PC-3 (cell line): ENCODE measurements around the gene NTNG1. TPM values are rescaled to one million over a fixed set of nuclear protein-coding genes. Genes with fewer than 3 reads are reported as not detected.

Experiments used
- ATAC-seq: fragments of 200-7000 bp; cut with Tn5 transposase; 2 replicates; pipeline ENCODE4 v1.9.1; 2020; ENCODE audit warnings: mild to moderate bottlenecking, moderate library complexity
- BruUV-seq: library from RNA; stranded (reverse); fragments of 400-500 nt; replicated peaks from 2 replicates; lab custom pipeline; 2021; lab: Mats Ljungman, UMichigan
- CTCF ChIA-PET: fragments of 300-600 bp; sonication (Branson Sonifier 250); formaldehyde crosslinking; loops from one replicate; lab custom pipeline; 2022; ENCODE audit warnings: antibody characterized with exemption; lab: Charles Lee
- POLR2A ChIA-PET: fragments of 300-600 bp; sonication (Branson Sonifier 250); formaldehyde crosslinking; loops from one replicate; lab custom pipeline; 2022; ENCODE audit warnings: antibody characterized with exemption; ENCODE audit not compliant: unreplicated experiment; lab: Charles Lee
- DNase-seq: peaks from one replicate; pipeline ENCODE4 v3.0.0-alpha.2; 2015
- H2AFZ ChIP-seq: fragments of 300-600 bp; sonication (generic); 2 replicates; pipeline ENCODE4 v1.6.0; 2016; ENCODE audit warnings: antibody characterized with exemption, low read length
- H3F3A ChIP-seq: fragments of 300-600 bp; sonication (generic); one replicate; pipeline ENCODE4 v1.6.0; 2017; ENCODE audit warnings: antibody characterized with exemption, low read length, control low read depth, mild to moderate bottlenecking; ENCODE audit not compliant: unreplicated experiment
- H3K27ac ChIP-seq: fragments of 300-600 bp; sonication (generic); 2 replicates; pipeline ENCODE4 v1.5.1; 2016; ENCODE audit warnings: mild to moderate bottlenecking, low read length
- H3K27me3 ChIP-seq: fragments of 300-600 bp; sonication (generic); 2 replicates; pipeline ENCODE4 v1.6.1; 2016; ENCODE audit warnings: low read length, mixed read lengths
- H3K36me3 ChIP-seq: fragments of 300-600 bp; sonication (generic); 2 replicates; pipeline ENCODE4 v1.6.1; 2016; ENCODE audit warnings: low read depth, mixed run types, low read length, mixed read lengths
- H3K4me1 ChIP-seq: fragments of 300-600 bp; sonication (generic); 2 replicates; pipeline ENCODE4 v1.5.1; 2016; ENCODE audit warnings: low read length; ENCODE audit not compliant: insufficient read depth
- H3K4me2 ChIP-seq: fragments of 300-600 bp; sonication (generic); 2 replicates; pipeline ENCODE4 v1.6.0; 2016; ENCODE audit warnings: low read length
- H3K4me3 ChIP-seq: fragments of 300-600 bp; sonication (generic); 2 replicates; pipeline ENCODE4 v1.5.1; 2016; ENCODE audit warnings: mild to moderate bottlenecking, low read length, mixed read lengths
- H3K79me2 ChIP-seq: fragments of 300-600 bp; sonication (generic); 2 replicates; pipeline ENCODE4 v1.6.1; 2017; ENCODE audit warnings: low read length, mixed read lengths
- H3K9ac ChIP-seq: fragments of 300-600 bp; sonication (generic); 2 replicates; pipeline ENCODE4 v1.6.0; 2016; ENCODE audit warnings: mild to moderate bottlenecking, low read length
- H3K9me2 ChIP-seq: fragments of 300-600 bp; sonication (generic); replicated peaks from 2 replicates; pipeline ENCODE4 v1.6.1; 2016; ENCODE audit warnings: mixed run types, low read length, mixed read lengths
- H3K9me3 ChIP-seq: fragments of 300-600 bp; sonication (generic); 2 replicates; pipeline ENCODE4 v1.6.1; 2016; ENCODE audit warnings: low read length, mixed read lengths
- H4K20me1 ChIP-seq: fragments of 300-600 bp; sonication (generic); 2 replicates; pipeline ENCODE4 v1.6.1; 2016; ENCODE audit warnings: low read length, mixed read lengths
- CTCF ChIP-seq: fragments of 300-600 bp; sonication (generic); conservative IDR thresholded peaks from 2 replicates; pipeline ENCODE4 v1.5.1; 2017; ENCODE audit warnings: antibody characterized with exemption, low read depth, mild to moderate bottlenecking, low read length
- EZH2 ChIP-seq: fragments of 300-600 bp; sonication (generic); IDR thresholded peaks from one replicate; pipeline ENCODE4 v1.6.1; 2017; ENCODE audit warnings: antibody characterized with exemption, mild to moderate bottlenecking, low read length; ENCODE audit not compliant: unreplicated experiment
- EZH2phosphoT487 ChIP-seq: fragments of 300-600 bp; sonication (generic); IDR thresholded peaks from 2 replicates; pipeline ENCODE4 v1.6.1; 2018; ENCODE audit warnings: mild to moderate bottlenecking, antibody characterized with exemption, low read length, borderline replicate concordance
- intact Hi-C: fragments of 100-400 bp; cut with micrococcal nuclease; formaldehyde crosslinking; loops from 2 replicates; pipeline ENCODE4 v1.9.0; 2023
- total RNA-seq: library from RNA; depleted of rRNA; stranded (reverse); fragments of >200 nt; gene quantifications from 2 replicates; pipeline ENCODE4 v1.2.3, GENCODE V29; 2014

Gene NTNG1
- total RNA-seq, 1 experiment from 2014 or later = 6.7 TPM

GRCh38 chr1:107529511-107530149, 388.8 kb downstream of the NTNG1 start:
- Histone ChIP-seq H3K9me2 (no peaks in the 10 kb centered on the region), H3F3A (no peaks in the 10 kb centered on the region), H3K27me3 (no peaks in the 10 kb centered on the region), H3K36me3 (no peaks in the 10 kb centered on the region), H3K9ac (no peak overlapping the region), H3K27ac (peak overlapping the region; percentile 49), H3K4me2 (no peak overlapping the region), H3K9me3 (no peaks in the 10 kb centered on the region), H2AFZ (no peak overlapping the region), H4K20me1 (no peaks in the 10 kb centered on the region), H3K4me3 (no peak overlapping the region), H3K4me1 (peaks cover 26% of the 10 kb centered on the region), H3K79me2 (no peaks in the 10 kb centered on the region)
- CTCF ChIA-PET = interaction anchor here (0.6 to 1.2 kb wide), 7 partner anchors 16 to 355 kb away, joined by 3 to 6 read pairs (median 3); no protein-coding TSS in a partner anchor
- ATAC-seq = peak; percentile 75
- intact Hi-C loops = loop anchor here (1.0 to 5.0 kb wide), 9 partner anchors 43 to 977 kb away; no protein-coding TSS in a partner anchor
- no peak for TF ChIP-seq EZH2phosphoT487
- peak; percentile 91 for TF ChIP-seq CTCF
- POLR2A ChIA-PET = interaction anchor here (0.6 kb wide), 1 partner anchor 386 kb away, joined by 6 read pairs; no protein-coding TSS in a partner anchor
- DNase-seq = peak; percentile 68
- no TSS peak for BruUV-seq

- ChIA-PET CTCF (interaction anchor here (0.5 to 1.5 kb wide), 5 partner anchors 100 to 388 kb away, joined by 3 to 10 read pairs (median 5); no protein-coding TSS in a partner anchor), POLR2A (interaction anchor here (0.6 kb wide), 1 partner anchor 63 kb away, joined by 4 read pairs; no protein-coding TSS in a partner anchor)
- Histone ChIP-seq H3K36me3 (no peaks in the 10 kb centered on the region), H3K4me1 (peaks cover 29% of the 10 kb centered on the region), H3K9ac (no peak overlapping the region), H4K20me1 (no peaks in the 10 kb centered on the region), H3K79me2 (no peaks in the 10 kb centered on the region), H3K27me3 (no peaks in the 10 kb centered on the region), H3F3A (no peaks in the 10 kb centered on the region), H3K9me2 (no peaks in the 10 kb centered on the region), H3K4me3 (no peak overlapping the region), H2AFZ (no peak overlapping the region), H3K27ac (peak overlapping the region; percentile 49), H3K4me2 (no peak overlapping the region), H3K9me3 (no peaks in the 10 kb centered on the region)
- intact Hi-C loops = loop anchor here (1.0 to 5.0 kb wide), 3 partner anchors 42 to 158 kb away; no protein-coding TSS in a partner anchor
- peak; percentile 83 for ATAC-seq
- no peak for TF ChIP-seq CTCF
- no peak for TF ChIP-seq EZH2
- no peak for TF ChIP-seq EZH2phosphoT487
- DNase-seq = peak; percentile 82
- BruUV-seq = no TSS peak
Measured at GRCh38 chr1:107530543-107530942, 389.7 kb downstream of the NTNG1 start.
